ENCODE data around the gene INPP5A.

DNA sequence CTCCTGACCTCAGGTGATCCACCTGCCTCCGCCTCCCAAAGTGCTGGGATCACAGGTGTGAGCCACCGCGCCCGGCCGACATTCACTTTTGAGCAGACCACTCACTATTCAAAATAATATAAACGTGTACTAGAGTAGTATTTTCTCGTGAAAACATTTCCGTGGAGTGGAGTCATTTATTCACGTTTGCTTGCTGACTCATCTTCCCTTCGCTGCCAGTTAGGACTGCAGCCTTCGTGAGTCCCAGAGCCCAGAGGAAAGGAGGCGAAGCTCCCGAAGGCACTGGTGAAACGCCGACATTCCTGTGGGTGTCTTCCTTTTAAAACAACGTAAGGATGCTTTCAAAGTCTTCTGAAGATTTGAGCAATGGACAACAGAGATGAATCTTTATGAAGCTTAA is 10.9 kb upstream of the INPP5A start:
- TF ChIP-seq CTCF (IDR thresholded peaks at IDR 0.05) (no peak), POLR2A (IDR thresholded peaks at IDR 0.05) (no peak)

All from sigmoid colon (tissue), 3 donors.